Gastroesophageal sphincter (tissue), 4 donors: ENCODE results near the gene PRPF38A. TPM values are rescaled to one million over a fixed set of nuclear protein-coding genes. Genes with fewer than 3 reads are reported as not detected.

Source experiments
- ATAC-seq: fragments of 150-250 bp; one replicate; pipeline ENCODE4 v1.9.1; 2016; ENCODE audit warnings: mild to moderate bottlenecking, moderate library complexity
- H3K27ac ChIP-seq, 4 donors: fragments of 200-600 bp; sonication (generic) in 3 of 4; 1 replicate in 3 of 4; 2 replicates in 1 of 4; pipeline ENCODE4 v1.5.1; 2016 to 2019
- H3K27me3 ChIP-seq: fragments of 200-600 bp; sonication (generic); one replicate; pipeline ENCODE4 v1.5.1; 2019
- H3K36me3 ChIP-seq, 2 donors: fragments of 200-600 bp; sonication (generic); one replicate each; pipeline ENCODE4 v1.5.1; 2019; ENCODE audit warnings: control low read depth in 1 of 2
- H3K4me1 ChIP-seq, 3 donors: fragments of 200-600 bp; sonication (generic); 1 replicate in 2 of 3; 2 replicates in 1 of 3; pipeline ENCODE4 v1.5.1; 2016 to 2019; ENCODE audit warnings: control low read depth in 2 of 3
- H3K4me3 ChIP-seq, 2 donors: fragments of 200-600 bp; sonication (generic); one replicate each; pipeline ENCODE4 v1.5.1; 2019; ENCODE audit warnings: mild to moderate bottlenecking in 1 of 2, moderate library complexity in 1 of 2
- H3K9me3 ChIP-seq, 3 donors: fragments of 200-600 bp; sonication (generic); one replicate each; pipeline ENCODE4 v1.5.1; 2017 to 2019; ENCODE audit warnings: control low read depth in 2 of 3
- EP300 ChIP-seq: sonication (generic); formaldehyde crosslinking; IDR thresholded peaks from one replicate; pipeline ENCODE4 v1.6.1; 2017; ENCODE audit warnings: antibody characterized with exemption, mild to moderate bottlenecking
- POLR2A ChIP-seq, 2 donors: fragments of 450-650 bp; IDR thresholded peaks; one replicate each; pipeline ENCODE4 v1.6.1; 2017; ENCODE audit warnings: antibody characterized with exemption in 2 of 2, mild to moderate bottlenecking in 2 of 2, moderate library complexity in 1 of 2
- POLR2AphosphoS5 ChIP-seq: sonication (generic); formaldehyde crosslinking; IDR thresholded peaks from one replicate; pipeline ENCODE4 v1.6.1; 2017; ENCODE audit warnings: antibody characterized with exemption
- WGBS, 2 donors: methylation state at CpG; one replicate each; pipeline ENCODE4 v1.1.5; 2018; ENCODE audit warnings: low coverage in 1 of 2; 5-methylcytosine and 5-hydroxymethylcytosine counted together
- total RNA-seq, 4 donors: library from RNA; depleted of rRNA; stranded (reverse); fragments of >200 nt; gene quantifications; one replicate each; pipeline ENCODE4 v1.1.0, GENCODE V29; 2016
- TF ChIP-seq, protein P1 (sequence below), 4 experiments: fragments of 200-600 bp in 2 of 4; fragments of 450-650 bp in 2 of 4; sonication (generic) in 1 of 4; IDR thresholded peaks; one replicate each; pipeline ENCODE4 v1.5.1; 2017 to 2019; ENCODE audit warnings: antibody characterized with exemption in 4 of 4, mild to moderate bottlenecking in 2 of 4, moderate library complexity in 2 of 4

The PRPF38A gene
- total RNA-seq, 4 donors from 2014 or later: 15.2 to 20.3 (median 19.5) TPM

DNA sequence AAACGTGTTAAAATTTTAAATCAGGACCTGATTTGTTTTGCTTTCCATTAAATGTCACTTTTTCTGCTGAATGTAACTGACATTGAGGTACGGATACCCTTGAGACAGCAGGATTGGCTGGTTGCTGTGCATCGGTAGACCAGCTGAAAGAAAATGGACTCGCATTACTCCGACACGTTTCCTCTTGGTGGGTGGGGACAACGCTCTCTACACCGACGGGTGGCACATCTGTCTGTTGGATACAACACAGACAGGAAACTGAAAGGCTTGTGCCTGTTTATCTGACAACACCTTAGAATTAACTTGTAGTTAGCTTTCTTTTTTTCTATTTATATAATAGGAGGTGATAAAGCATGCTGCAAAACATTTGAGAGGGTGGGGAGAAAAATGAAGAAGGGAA lies 19.4 kb downstream of the PRPF38A start:
- WGBS, 2 donors: 60 to 63% methylated on average over 9 of the region's 9 CpGs
- no peak overlapping the region for H3K4me3 ChIP-seq
- H3K27me3 ChIP-seq: no peaks in the 10 kb centered on the region
- no peak overlapping the region for H3K27ac ChIP-seq
- TF ChIP-seq POLR2AphosphoS5 (no peak), EP300 (no peak), POLR2A (IDR thresholded peaks at IDR 0.05) (no peak)
- TF ChIP-seq, protein P1, sequence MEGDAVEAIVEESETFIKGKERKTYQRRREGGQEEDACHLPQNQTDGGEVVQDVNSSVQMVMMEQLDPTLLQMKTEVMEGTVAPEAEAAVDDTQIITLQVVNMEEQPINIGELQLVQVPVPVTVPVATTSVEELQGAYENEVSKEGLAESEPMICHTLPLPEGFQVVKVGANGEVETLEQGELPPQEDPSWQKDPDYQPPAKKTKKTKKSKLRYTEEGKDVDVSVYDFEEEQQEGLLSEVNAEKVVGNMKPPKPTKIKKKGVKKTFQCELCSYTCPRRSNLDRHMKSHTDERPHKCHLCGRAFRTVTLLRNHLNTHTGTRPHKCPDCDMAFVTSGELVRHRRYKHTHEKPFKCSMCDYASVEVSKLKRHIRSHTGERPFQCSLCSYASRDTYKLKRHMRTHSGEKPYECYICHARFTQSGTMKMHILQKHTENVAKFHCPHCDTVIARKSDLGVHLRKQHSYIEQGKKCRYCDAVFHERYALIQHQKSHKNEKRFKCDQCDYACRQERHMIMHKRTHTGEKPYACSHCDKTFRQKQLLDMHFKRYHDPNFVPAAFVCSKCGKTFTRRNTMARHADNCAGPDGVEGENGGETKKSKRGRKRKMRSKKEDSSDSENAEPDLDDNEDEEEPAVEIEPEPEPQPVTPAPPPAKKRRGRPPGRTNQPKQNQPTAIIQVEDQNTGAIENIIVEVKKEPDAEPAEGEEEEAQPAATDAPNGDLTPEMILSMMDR (IDR thresholded peaks at IDR 0.05): no peak
- ATAC-seq: no peak
- peaks cover 0 to 74% of the 10 kb centered on the region in 2 donors for H3K36me3 ChIP-seq
- no peaks in the 10 kb centered on the region for H3K4me1 ChIP-seq
- no peaks in the 10 kb centered on the region for H3K9me3 ChIP-seq

DNA sequence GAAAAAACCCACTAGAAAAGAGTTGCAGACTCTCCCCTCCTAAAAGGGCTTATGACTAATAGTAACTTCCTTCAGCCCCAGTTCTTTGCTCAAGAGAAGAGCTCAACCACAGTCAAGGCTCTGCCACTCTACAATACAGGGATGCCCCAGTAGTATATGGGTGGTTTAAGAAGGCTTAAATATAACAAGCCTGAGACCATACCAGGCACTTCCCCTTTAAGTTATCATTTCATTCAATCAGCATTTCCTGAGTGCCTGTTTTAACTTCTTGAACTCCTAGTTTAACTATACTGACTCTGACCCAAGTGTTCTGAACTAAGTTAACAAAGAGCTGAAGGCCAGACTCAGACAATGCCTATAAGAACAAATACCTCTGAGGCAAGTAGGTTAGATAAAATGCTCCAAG lies 19.8 kb downstream of the PRPF38A start:
- peaks cover 0 to 74% of the 10 kb centered on the region in 2 donors for H3K36me3 ChIP-seq
- ATAC-seq: no peak
- H3K4me3 ChIP-seq: no peak overlapping the region
- TF ChIP-seq EP300 (no peak), POLR2A (IDR thresholded peaks at IDR 0.05) (no peak), POLR2AphosphoS5 (no peak)
- TF ChIP-seq, protein P1 (IDR thresholded peaks at IDR 0.05): no peak
- no peak overlapping the region for H3K27ac ChIP-seq
- H3K4me1 ChIP-seq: no peaks in the 10 kb centered on the region
- H3K27me3 ChIP-seq: no peaks in the 10 kb centered on the region
- no peaks in the 10 kb centered on the region for H3K9me3 ChIP-seq

DNA sequence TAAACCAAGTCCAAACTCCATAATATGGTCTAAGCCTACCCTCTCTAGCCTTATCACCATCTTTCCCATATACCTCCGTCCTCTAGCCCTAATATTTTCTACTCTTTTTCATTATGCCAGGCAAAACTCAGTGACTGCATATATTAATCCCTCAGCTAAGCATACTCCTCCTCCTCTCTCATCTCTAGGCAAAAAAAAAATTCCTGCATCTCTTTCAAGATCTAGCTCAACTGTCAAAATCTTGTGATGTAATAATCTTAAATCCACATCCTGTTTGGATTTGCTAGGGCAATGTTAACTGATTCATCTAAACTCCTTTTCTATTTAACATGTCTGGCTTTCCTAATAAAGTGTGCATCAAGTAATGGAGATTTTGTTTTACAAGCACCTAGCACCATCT lies 20.4 kb downstream of the PRPF38A start:
- TF ChIP-seq EP300 (no peak), POLR2A (IDR thresholded peaks at IDR 0.05) (no peak), POLR2AphosphoS5 (no peak)
- TF ChIP-seq, protein P1 (IDR thresholded peaks at IDR 0.05): no peak
- H3K36me3 ChIP-seq: peaks cover 0 to 74% of the 10 kb centered on the region in 2 donors
- 86 to 100% methylated on average over 1 of the region's 1 CpG for WGBS, 2 donors

DNA sequence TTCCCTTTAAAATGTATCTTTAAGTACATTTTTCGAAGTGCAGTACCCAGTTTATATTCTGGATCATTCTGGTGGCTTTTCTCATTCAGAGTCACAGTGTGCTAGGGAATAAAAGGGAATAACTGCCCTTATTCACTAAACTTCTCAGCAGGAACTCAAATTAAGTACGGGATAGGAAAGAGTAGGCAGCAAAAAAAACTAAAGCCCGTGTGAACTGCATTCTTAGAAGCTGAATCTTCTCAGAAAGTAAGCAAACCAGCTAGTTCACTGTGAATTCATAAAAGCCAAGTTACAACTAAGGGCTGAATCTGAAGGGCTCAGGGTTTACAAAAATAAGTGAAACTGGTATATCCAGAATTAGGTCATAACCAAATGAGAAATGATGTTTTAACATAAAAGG lies 22.0 kb downstream of the PRPF38A start:
- Histone ChIP-seq H3K4me1 (no peaks in the 10 kb centered on the region), H3K27ac (no peak overlapping the region), H3K4me3 (no peak overlapping the region), H3K36me3 (peaks cover 0 to 79% of the 10 kb centered on the region in 2 donors), H3K27me3 (no peaks in the 10 kb centered on the region), H3K9me3 (no peaks in the 10 kb centered on the region)
- TF ChIP-seq, protein P1 (IDR thresholded peaks at IDR 0.05): no peak
- TF ChIP-seq POLR2A (IDR thresholded peaks at IDR 0.05) (no peak), EP300 (no peak), POLR2AphosphoS5 (no peak)
- ATAC-seq: no peak
- 68 to 76% methylated on average over 3 of the region's 3 CpGs for WGBS, 2 donors

More for the DNA sequence above, 20.4 kb downstream of the PRPF38A start:
- no peaks in the 10 kb centered on the region for H3K9me3 ChIP-seq
- no peak for ATAC-seq
- H3K27ac ChIP-seq: no peak overlapping the region
- H3K27me3 ChIP-seq: no peaks in the 10 kb centered on the region
- H3K4me3 ChIP-seq: no peak overlapping the region
- no peaks in the 10 kb centered on the region for H3K4me1 ChIP-seq

DNA sequence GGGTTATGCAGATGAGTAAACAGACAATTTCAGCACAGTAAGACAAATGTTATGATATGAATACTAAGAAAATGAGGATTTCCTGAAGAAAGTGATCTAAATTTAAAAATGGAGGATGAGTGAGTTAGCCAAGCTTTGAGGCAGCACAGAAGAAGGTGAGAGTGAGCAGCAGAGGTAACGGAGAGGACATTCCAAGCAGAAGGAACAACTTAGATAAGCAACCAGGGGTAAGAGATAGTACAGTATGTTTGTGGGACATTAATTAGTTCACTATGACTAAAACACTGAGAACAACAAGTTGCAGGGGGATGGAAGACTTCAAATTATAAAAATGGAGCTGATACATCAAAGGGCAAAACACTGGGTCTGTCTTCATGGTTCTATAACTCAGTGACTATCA lies 22.8 kb downstream of the PRPF38A start:
- H3K9me3 ChIP-seq: no peaks in the 10 kb centered on the region
- H3K27ac ChIP-seq: no peak overlapping the region
- 84% methylated on average over 1 of the region's 1 CpG; no CpG with 5 or more reads in 1 of the 2 donors for WGBS, 2 donors
- no peak for TF ChIP-seq EP300
- TF ChIP-seq, protein P1 (IDR thresholded peaks at IDR 0.05): no peak
- no peak for ATAC-seq
- H3K4me3 ChIP-seq: no peak overlapping the region
- no peaks in the 10 kb centered on the region for H3K27me3 ChIP-seq
- H3K36me3 ChIP-seq: peaks cover 0 to 79% of the 10 kb centered on the region in 2 donors
- H3K4me1 ChIP-seq: no peaks in the 10 kb centered on the region
